ENCODE data around the gene CFHR5.

CFHR5 gene

DNA sequence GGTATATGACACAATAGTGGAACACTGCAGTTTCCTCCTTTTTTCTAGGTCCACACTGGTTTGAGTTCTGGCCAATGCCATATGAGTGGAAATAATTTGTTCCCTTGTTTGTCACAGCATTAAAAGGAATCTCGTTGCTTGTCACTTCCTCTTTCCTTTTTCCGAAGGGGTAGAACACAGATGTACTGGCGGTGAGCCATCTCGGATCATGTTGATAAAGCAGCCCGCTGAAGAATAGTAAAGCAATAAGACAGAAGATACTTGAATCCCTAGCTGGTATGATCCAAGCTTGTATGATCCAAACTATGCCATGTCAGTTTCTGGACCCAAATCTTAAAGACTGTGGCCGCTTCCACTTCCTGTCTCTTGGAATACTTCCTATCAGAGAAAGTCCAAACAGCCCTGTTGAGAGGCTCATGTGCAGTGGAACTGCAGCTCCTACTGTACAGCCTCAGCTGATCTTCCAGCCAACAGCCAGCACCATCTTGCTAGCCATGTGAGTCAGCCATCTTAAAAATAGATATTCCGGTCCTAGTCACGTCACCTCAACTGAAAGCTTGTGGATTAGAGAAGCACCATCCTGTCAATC, 40.3 kb downstream of the CFHR5 start:
- DNase-seq (ENCODE audit: low spot score): no peak

- DNase-seq (ENCODE audit: low spot score): no peak
These were observed 44.4 kb downstream of the CFHR5 start for GRCh38 chr1:197021716-197022115.

DNA sequence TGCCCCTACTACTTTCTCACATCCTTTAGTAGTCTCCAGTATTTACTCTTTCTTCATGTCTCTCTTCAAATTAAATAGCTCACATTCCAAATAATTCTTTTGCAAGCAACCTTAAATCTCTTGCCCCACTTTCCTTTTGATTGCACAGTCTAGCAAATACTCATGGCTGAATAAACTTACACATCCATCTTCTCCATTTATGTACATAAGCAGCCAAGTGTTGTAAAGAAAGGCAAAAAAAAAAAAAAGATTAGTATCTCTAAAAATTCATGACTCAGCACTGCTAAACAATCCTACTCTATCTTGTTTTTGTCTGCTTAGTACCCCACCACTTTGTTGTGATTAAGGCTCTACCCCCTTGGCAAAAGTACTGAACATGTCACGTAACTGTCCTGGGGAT, 47.1 kb downstream of the CFHR5 start:
- DNase-seq (ENCODE audit: low spot score): peak; percentile 3

DNA sequence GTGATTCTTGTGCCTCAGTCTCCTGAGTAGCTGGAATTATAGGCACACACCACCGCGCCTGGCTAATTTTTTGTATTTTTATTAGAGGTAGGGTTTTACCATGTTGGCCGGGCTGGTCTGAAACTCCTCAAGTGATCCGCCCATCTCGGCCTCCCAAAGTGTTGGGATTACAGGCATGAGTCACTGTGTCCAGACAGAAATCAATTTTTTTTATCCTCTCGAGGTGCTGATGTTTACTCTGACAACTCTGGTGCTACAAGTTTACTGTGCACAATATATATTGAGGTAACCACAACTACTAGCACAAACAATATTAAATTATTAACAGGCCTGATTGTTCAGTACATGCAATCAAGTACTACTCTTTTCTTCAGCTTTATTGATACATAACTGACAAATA, 50.0 kb downstream of the CFHR5 start:
- no peak for DNase-seq (ENCODE audit: low spot score)

GRCh38 chr1:197029749-197030148, 52.4 kb downstream of the CFHR5 start:
- DNase-seq (ENCODE audit: low spot score): peak; percentile 37

DNA sequence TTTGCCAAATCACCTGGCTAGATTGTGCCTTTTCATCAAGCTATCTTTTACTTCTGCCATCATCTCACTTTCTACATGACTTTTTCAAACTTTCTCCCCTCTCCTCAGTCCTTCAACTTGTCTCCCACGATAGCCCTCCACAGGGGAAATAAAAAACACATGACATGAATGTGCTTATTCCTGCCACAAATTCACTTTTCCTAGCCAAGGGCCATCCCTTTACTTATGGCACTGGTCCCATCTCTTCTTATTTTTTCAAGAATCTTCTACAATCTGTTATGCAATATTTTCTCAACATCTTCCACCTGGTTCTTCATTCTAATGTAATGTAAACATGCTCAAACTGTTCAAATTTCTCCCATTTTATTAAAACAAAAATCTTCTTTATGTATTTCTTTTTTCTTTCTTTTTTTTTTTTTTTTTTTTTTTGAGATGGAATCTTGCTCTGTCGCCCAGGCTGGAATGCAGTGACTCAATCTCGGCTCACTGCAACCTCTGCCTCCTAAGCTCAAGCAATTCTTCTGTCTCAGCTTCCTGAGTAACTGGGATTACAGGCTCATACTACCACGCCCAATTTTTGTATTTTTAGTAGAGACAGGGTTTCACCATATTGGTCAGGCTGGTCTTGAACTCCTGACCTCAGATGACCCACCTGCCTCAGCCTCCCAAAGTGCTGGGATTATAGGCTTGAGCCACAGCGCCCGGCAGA, 57.4 kb downstream of the CFHR5 start:
- peak; percentile 20 for DNase-seq (ENCODE audit: low spot score)

DNA sequence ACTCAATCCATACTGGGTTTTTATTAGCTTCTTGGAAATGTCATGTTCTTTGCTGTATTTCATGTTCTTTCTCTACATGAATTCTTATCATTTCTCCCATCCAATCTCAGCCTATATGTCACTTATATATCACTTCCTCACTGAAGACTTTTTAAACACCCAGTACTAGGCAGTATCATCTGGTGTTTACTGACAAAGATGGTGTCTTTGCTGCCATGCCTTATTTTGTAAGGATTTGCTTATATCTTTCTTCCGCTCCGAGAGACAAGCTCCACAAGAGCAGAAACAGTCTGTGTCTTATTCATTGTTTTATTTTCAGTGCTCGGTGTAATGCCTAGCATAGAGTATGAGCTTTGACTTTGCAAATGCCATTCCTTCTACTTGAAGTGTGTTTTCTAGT, 59.5 kb downstream of the CFHR5 start:
- no peak for DNase-seq (ENCODE audit: low spot score)

DNA sequence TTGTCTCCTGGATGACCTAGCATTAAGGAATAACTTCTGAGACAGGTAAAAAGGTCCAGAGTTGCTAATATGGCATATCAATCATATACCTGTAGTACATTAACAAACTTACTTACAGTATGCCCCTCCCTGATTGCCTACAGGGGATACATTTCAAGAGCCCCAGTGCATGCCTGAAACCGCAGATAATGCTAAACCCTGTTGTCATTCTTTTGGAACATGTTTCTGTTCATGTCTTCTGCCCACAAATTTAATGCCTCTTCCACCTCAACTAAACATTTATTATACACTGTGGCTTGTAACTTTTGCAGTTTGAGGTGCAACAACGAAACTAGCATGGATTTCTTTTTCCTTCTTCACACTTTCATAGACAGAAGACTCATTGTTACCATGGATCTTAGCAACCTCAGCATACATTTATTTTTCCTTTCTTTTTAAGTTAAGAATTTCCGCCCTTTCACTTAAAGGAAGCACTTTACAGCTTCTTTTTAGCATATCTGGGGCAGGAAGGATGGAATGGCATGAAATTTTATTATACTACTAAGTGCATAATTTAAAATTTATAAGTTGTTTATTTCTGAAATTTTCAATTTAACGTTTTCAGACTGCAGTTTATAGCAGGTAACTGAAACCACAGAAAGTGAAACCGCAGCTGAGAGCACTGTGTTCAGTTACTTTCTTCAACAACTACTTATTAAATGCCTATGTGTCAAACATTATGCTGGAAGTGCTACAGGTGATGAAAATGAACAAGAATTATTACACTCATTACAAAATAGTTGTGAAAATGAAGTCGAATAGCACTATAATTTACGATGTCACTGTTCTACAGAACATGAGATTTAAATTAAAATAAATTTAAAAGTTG, 64.4 kb downstream of the CFHR5 start:
- DNase-seq (ENCODE audit: low spot score): no peak

- DNase-seq (ENCODE audit: low spot score): no peak
These were observed 65.5 kb downstream of the CFHR5 start for GRCh38 chr1:197042676-197043341.

DNA sequence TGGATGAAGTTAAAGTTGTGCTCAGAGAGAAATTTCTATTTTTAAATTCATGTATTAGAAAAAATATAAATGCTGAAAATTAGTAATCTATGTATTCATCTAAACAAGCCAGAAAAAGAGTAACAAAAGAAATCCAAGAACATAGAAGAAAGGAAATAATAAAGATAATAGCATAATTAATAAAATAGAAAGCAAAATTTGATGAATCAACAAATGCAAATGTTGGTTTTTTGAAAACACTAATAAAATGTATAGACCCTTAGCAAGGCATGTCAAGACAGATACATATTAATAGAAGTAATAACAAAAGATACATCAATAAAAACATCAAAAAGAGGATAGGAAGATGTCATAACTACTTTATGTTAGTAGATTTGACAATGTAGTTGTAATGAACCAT, 71.7 kb downstream of the CFHR5 start:
- DNase-seq (ENCODE audit: low spot score): no peak

Data from GM03348 (cell line).